CD4-positive, alpha-beta T cell treated with Interleukin-4 for 4 hours (primary cell): ENCODE measurements around the gene LRRC4C.
"Not testable (repeated sequence)": the region's sequence is repeated elsewhere in the genome, so short reads cannot be mapped to it uniquely, and the experiment has no call there.

Experiments
- DNase-seq: peaks from one replicate; pipeline ENCODE4 v3.0.0-alpha.2; 2020

Gene LRRC4C

GRCh38 chr11:40619654-40620053 is 839.8 kb downstream of the LRRC4C start:
- DNase-seq, result no peak

GRCh38 chr11:40606800-40607199 is 852.7 kb downstream of the LRRC4C start:
- DNase-seq, result no peak

GRCh38 chr11:40602866-40603552 is 856.4 kb downstream of the LRRC4C start:
- DNase-seq, result no peak

- DNase-seq, result no peak
Measured at GRCh38 chr11:40597546-40598113, 861.8 kb downstream of the LRRC4C start.

GRCh38 chr11:40573254-40573891 is 886.1 kb downstream of the LRRC4C start:
- DNase-seq, result no peak

- DNase-seq, result no peak
Measured at GRCh38 chr11:40569947-40570531, 889.4 kb downstream of the LRRC4C start.

GRCh38 chr11:40567392-40567791 is 892.1 kb downstream of the LRRC4C start:
- DNase-seq, result no peak

GRCh38 chr11:40544162-40544561 is 915.3 kb downstream of the LRRC4C start:
- no peak for DNase-seq

- DNase-seq, result no peak
Measured at GRCh38 chr11:40542821-40543220, 916.6 kb downstream of the LRRC4C start.

GRCh38 chr11:40537734-40538133 is 921.7 kb downstream of the LRRC4C start:
- DNase-seq, result no peak

- DNase-seq, result not testable (repeated sequence)
Measured at GRCh38 chr11:40522080-40522479, 937.4 kb downstream of the LRRC4C start.

GRCh38 chr11:40517122-40517521 is 942.3 kb downstream of the LRRC4C start:
- no peak for DNase-seq

- DNase-seq, result no peak
Measured at GRCh38 chr11:40514124-40514523, 945.3 kb downstream of the LRRC4C start.

- DNase-seq, result no peak
Measured at GRCh38 chr11:40513281-40513680, 946.2 kb downstream of the LRRC4C start.

GRCh38 chr11:40508303-40508702 is 951.1 kb downstream of the LRRC4C start:
- no peak for DNase-seq

- no peak for DNase-seq
Measured at GRCh38 chr11:40506226-40506625, 953.2 kb downstream of the LRRC4C start.

- no peak for DNase-seq
Measured at GRCh38 chr11:40491341-40491740, 968.1 kb downstream of the LRRC4C start.

- no peak for DNase-seq
Measured at GRCh38 chr11:40467771-40468170, 991.7 kb downstream of the LRRC4C start.

GRCh38 chr11:40445391-40445790 is 1014.1 kb downstream of the LRRC4C start:
- DNase-seq, result no peak

- DNase-seq, result no peak
Measured at GRCh38 chr11:40444151-40444550, 1015.3 kb downstream of the LRRC4C start.

- DNase-seq, result no peak
Measured at GRCh38 chr11:40435344-40435743, 1024.1 kb downstream of the LRRC4C start.

GRCh38 chr11:40434926-40435325 is 1024.5 kb downstream of the LRRC4C start:
- no peak for DNase-seq

GRCh38 chr11:40432358-40432757 is 1027.1 kb downstream of the LRRC4C start:
- DNase-seq, result no peak

GRCh38 chr11:40425168-40425567 is 1034.3 kb downstream of the LRRC4C start:
- no peak for DNase-seq
